NCI-H526 treated with DMSO at 0.1 percent for 48 hours (cell line): ENCODE measurements around the gene NEXMIF.
"Not testable (repeated sequence)": the region's sequence is repeated elsewhere in the genome, so short reads cannot be mapped to it uniquely, and the experiment has no call there.

Experiments
- DNase-seq: peaks from one replicate; lab custom pipeline; 2025; lab: John Stamatoyannopoulos, UW

Gene NEXMIF

DNA sequence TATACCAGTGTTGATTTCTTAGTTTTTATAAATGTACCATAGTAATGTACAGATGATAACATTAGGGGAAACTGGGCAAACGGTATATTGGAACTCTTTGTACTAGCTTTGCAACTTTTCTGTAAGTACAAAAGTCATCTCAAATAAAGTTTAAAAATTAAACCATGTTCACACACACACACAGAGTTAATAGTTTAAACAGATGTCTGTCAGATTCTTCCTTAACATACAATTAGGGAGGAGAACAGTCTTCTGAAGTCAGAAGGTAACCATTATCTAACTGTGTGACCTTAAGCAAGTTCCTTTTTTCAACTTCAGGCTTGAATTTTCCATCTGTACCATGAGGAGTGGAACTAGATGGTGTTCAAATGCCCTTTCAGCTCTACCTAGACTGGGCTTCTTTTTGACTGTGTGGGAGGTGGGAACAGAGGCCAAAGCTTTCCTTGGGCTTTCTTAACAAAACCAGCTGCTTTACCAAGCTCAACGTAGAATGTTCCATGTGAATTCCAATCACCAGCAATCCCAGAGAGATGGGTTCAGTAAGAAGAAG is 127.8 kb downstream of the NEXMIF start:
- DNase-seq, result no peak

DNA sequence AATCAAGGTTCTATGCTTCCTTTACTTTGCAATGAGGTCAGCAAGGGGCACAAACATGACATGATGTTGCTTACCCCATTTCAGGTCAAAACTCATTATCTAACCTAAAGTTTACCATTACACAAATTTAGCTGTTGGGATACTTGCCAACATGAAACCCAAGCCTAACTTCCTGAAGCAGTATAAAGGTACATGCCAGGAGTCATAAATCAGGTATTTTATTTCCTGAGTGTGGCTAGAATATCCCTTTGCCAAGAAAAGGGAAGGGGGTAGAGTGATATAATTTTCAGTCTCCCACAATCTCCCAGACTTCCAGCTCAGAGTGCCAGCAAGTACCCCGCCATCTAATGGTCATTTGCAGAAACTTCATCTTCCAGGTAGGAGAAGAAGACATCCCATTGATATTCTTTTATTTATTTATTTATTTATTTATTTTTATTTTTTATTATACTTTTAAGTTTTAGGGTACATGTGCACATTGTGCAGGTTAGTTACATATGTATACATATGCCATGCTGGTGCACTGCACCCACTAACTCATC is 136.6 kb downstream of the NEXMIF start:
- DNase-seq, result no peak

DNA sequence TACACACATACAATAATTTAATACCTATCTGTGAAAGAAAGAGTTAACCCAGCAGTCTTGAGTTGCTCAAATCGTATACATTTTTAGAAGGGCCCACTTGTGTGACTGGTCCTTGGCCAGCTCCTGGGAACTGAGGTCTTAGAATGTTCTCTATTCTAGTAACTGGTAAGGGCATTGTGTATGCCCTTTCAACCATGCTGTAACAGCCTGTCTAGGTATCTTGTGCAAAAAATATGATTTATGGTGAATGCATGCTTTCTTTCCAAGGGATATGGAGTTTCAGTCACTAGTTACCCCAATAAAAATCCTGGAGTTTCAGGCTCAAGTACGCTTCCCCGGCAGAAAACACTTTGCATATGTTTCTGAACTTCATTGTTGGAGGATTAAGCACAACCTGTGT is 140.6 kb downstream of the NEXMIF start:
- DNase-seq, result no peak

DNA sequence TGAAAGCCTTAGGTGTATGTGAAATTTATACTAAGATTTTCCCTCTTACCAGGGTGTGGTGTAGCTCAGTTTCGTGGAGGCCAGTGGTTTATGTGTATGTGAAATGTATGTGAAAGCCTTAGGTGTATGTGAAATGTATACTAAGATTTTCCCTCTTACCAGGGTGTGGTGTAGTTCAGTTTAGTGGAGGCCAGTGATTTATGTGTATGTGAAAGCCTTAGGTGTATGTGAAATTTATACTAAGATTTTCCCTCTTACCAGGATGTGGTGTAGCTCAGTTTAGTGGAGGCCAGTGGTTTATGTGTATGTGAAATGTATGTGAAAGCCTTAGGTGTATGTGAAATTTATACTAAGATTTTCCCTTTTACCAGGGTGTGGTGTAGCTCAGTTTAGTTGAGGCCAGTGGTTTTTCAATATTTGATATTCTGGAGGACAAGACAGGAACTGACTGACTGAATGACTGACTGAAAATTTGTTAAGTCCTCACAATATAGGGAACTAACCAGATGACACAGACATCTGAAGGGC is 143.7 kb downstream of the NEXMIF start:
- DNase-seq, result no peak

DNA sequence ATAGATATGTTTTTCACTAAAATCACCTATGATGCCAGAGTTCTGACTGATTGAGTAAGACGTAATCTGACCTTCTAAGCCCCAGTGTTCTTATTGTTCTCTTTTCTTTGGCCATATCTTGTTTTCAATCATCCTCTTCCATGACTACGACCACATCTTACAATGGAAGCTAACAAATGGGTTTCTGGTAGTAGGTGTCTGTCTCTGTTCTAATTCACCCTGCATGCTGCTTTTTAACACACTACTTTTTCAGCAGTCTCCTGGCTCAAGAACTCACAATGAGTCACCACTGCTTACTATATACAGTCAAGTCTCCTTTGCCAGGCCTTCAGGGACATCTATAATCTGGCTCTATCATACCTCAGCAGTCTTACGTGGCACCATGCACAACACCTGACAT is 146.1 kb downstream of the NEXMIF start:
- no peak for DNase-seq

DNA sequence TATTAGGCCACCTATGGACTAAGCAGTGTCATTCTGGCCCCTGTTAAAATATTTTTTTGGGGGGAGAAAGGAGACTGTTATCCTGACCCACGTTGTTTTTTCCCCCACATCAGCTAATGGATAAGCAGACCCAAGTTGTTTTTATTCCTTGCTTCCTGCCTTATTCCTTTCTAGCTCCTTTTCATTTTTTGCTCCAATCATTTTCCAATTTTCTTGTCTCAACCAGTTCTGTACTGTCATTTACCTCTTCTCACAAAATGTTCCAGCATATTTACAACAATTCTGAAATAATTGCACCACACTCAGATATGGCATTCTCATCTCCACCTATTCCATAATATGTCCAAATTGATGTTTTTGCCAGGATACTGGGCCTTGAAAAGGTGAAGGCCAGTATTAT is 150.3 kb downstream of the NEXMIF start:
- no peak for DNase-seq

DNA sequence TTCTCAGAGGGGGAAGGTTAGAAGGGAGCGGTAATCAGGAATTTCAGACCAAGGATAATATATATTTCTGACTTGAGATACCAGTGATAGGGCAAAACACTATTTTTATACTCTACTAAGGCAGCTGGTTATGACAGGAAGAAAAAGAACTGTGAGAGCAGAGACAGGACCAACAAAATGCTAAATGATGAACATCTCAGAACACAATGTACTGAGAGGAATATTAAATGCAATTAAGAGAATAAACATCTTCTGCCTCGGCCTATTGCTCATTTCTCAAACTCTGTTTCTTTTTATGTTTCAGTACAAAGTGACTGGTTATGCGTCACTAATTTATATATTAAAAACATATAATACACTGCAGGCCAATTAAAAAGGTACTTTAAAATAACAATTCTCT is 188.8 kb downstream of the NEXMIF start:
- DNase-seq, result no peak

DNA sequence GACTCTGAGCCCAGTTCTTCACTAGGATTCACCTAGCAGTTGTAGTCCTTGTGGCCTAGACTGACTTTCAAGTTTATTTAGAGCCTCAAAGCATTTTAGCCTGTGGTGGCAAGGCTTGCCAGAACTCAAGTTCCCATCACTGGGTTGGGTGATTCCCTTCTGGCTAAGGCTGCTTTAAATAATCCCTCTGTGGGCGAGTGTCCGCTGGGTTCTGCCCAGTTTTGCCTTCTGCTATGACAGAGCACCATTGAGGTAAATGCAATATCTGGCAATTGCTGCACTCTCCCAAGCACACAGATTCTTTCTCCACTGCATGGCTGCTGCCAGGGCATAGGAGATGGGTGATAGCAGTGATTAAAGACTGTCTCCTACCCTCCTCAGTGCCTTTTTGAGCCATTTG is 220.0 kb downstream of the NEXMIF start:
- no peak for DNase-seq

DNA sequence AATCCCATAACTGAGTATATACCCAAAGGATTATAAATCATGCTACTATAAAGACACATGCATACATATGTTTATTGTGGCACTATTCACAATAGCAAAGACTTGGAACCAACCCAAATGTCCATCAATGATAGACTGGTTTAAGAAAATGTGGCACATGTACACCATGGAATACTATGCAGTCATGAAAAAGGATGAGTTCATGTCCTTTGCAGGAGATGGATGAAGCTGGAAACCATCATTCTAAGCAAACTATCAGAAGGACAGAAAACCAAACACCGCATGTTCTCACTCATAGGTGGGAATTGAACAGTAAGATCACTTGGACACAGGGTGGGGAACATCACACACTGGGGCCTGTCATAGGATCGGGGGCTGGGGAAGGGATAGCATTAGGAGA is 223.9 kb downstream of the NEXMIF start:
- DNase-seq, result not testable (repeated sequence)

DNA sequence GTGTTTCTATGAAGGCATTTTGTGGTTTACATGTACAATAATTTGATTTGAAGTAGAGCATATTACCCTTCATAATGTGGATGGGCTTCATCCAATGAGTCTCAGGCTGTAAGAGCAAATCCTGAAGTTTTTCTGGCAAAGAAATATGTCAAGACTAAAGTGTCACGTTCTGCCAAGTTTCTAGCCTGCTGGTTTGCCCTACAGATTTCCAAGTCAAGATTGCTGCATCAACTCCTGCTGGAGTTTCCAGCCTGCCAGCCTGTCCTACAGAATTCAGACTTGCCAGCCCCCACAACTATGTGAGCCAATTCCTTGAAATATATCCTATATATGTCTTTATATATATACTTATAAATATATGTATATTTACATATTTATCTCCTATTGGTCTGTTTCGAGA is 240.8 kb downstream of the NEXMIF start:
- DNase-seq, result no peak
